Common myeloid progenitor, CD34-positive (primary cell): ENCODE data around the gene KMT2B.

ENCODE experiments used
- CTCF ChIA-PET: fragments of 350-600 bp; sonication (Branson Sonifier 250); formaldehyde crosslinking; loops from one replicate; lab custom pipeline; 2021; ENCODE audit warnings: antibody characterized with exemption; lab: Charles Lee
- POLR2A ChIA-PET: fragments of 350-600 bp; sonication (Branson Sonifier 250); formaldehyde crosslinking; loops from one replicate; lab custom pipeline; 2021; ENCODE audit warnings: antibody characterized with exemption; lab: Charles Lee
- DNase-seq, 3 donors: peaks; one replicate each; pipeline versions ENCODE4 v3.0.0 to v3.0.0-alpha.2; 2013
- H3K27ac ChIP-seq, 2 experiments: 1 replicate in 1 of 2; 2 replicates in 1 of 2; pipeline ENCODE4 v1.7.0; 2013; ENCODE audit warnings: inconsistent platforms in 2 of 2, low read length in 2 of 2, mild to moderate bottlenecking in 2 of 2, low read depth in 1 of 2, moderate library complexity in 1 of 2; ENCODE audit not compliant: severe bottlenecking in 2 of 2, insufficient read depth in 1 of 2, poor library complexity in 1 of 2
- H3K27me3 ChIP-seq, 5 experiments: replicated peaks in 2 of 5; 1 replicate in 3 of 5; 2 replicates in 2 of 5; pipeline versions ENCODE4 v1.6.1 to v1.7.0; 2013; ENCODE audit warnings: low read length in 4 of 5, mild to moderate bottlenecking in 2 of 5, moderate library complexity in 2 of 5, inconsistent platforms in 1 of 5; ENCODE audit not compliant: insufficient read depth in 5 of 5, control insufficient read depth in 4 of 5
- H3K36me3 ChIP-seq, 4 experiments: 1 replicate in 2 of 4; 2 replicates in 2 of 4; pipeline versions ENCODE4 v1.6.1 to v1.7.0; 2013; ENCODE audit warnings: low read length in 3 of 4, control low read depth in 1 of 4, mild to moderate bottlenecking in 1 of 4; ENCODE audit not compliant: control insufficient read depth in 4 of 4, insufficient read depth in 4 of 4
- H3K4me1 ChIP-seq, 4 experiments: 1 replicate in 3 of 4; 2 replicates in 1 of 4; pipeline versions ENCODE4 v1.6.1 to v1.7.1; 2013; ENCODE audit warnings: low read length in 3 of 4, mild to moderate bottlenecking in 3 of 4, control low read depth in 1 of 4, inconsistent platforms in 1 of 4, moderate library complexity in 1 of 4; ENCODE audit not compliant: control insufficient read depth in 4 of 4, insufficient read depth in 4 of 4; ENCODE audit errors: control extremely low read depth in 1 of 4
- H3K4me3 ChIP-seq, 7 experiments: 1 replicate in 4 of 7; 2 replicates in 3 of 7; pipeline versions ENCODE4 v1.5.1 to v1.7.0; 2013; ENCODE audit warnings: mild to moderate bottlenecking in 7 of 7, low read length in 6 of 7, moderate library complexity in 6 of 7, inconsistent platforms in 2 of 7, low read depth in 2 of 7, control low read depth in 1 of 7; ENCODE audit not compliant: insufficient read depth in 4 of 7, control insufficient read depth in 1 of 7; ENCODE audit errors: extremely low read depth in 1 of 7
- H3K9me3 ChIP-seq, 5 experiments: 1 replicate in 4 of 5; 2 replicates in 1 of 5; pipeline versions ENCODE4 v1.6.1 to v1.7.1; 2013; ENCODE audit warnings: low read length in 4 of 5, mild to moderate bottlenecking in 2 of 5, inconsistent platforms in 1 of 5, low read depth in 1 of 5, moderate library complexity in 1 of 5; ENCODE audit not compliant: control insufficient read depth in 4 of 5, insufficient read depth in 2 of 5; ENCODE audit errors: control extremely low read depth in 1 of 5
- WGBS: methylation state at CpG from one replicate; pipeline ENCODE4 v1.1.5; 2013; ENCODE audit not compliant: insufficient coverage; 5-methylcytosine and 5-hydroxymethylcytosine counted together

Gene KMT2B

DNA sequence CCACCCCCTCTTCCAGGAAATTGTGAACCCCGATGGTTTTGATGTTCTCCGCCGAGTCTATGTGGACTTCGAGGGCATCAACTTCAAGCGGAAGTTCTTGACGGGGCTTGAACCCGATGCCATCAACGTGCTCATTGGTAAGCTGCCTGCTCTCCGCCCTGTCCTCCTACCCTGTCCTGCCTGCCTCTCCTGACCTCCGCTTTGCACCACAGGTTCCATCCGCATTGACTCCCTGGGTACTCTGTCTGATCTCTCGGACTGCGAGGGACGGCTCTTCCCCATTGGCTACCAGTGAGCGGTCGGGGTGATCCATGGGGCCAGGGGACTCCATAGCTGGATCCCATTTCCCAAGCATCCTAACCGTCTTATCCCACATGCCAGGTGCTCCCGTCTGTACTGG is 12.5 kb downstream of the KMT2B start:
- no peak overlapping the region for H3K4me3 ChIP-seq
- DNase-seq: no peak
- H3K4me1 ChIP-seq: no peaks in the 10 kb centered on the region
- CTCF ChIA-PET: interaction anchor here (0.5 kb wide), 1 partner anchor 59 kb away, joined by 3 read pairs; no protein-coding TSS in a partner anchor
- WGBS: 96% methylated on average over 18 of the region's 18 CpGs
- H3K9me3 ChIP-seq: no peaks in the 10 kb centered on the region
- peaks cover 15 to 94% (median 81%) of the 10 kb centered on the region in 4 experiments for H3K36me3 ChIP-seq
- no peaks in the 10 kb centered on the region for H3K27me3 ChIP-seq
- POLR2A ChIA-PET: no interaction called here
- H3K27ac ChIP-seq: no peak overlapping the region

GRCh38 chr19:35731353-35731752 is 13.6 kb downstream of the KMT2B start:
- Histone ChIP-seq H3K9me3 (no peaks in the 10 kb centered on the region), H3K4me1 (no peaks in the 10 kb centered on the region), H3K36me3 (peaks cover 15 to 90% (median 80%) of the 10 kb centered on the region in 4 experiments), H3K27ac (no peak overlapping the region), H3K27me3 (no peaks in the 10 kb centered on the region), H3K4me3 (no peak overlapping the region)
- ChIA-PET CTCF (interaction anchor here (1.1 kb wide), 1 partner anchor 15 kb away, joined by 3 read pairs; no protein-coding TSS in a partner anchor), POLR2A (interaction anchor here (0.7 kb wide), 1 partner anchor 8 kb away, joined by 3 read pairs; no protein-coding TSS in a partner anchor)
- WGBS: 93% methylated on average over 5 of the region's 9 CpGs
- DNase-seq: no peak

GRCh38 chr19:35731779-35732405 is 14.1 kb downstream of the KMT2B start:
- H3K4me3 ChIP-seq: no peak overlapping the region
- POLR2A ChIA-PET: interaction anchor here (0.5 kb wide), 1 partner anchor 85 kb away, joined by 4 read pairs; no protein-coding TSS in a partner anchor
- DNase-seq: no peak
- no peak overlapping the region for H3K27ac ChIP-seq
- 99% methylated on average over 16 of the region's 21 CpGs for WGBS
- CTCF ChIA-PET: interaction anchor here (1.1 kb wide), 1 partner anchor 16 kb away, joined by 3 read pairs; no protein-coding TSS in a partner anchor
- H3K36me3 ChIP-seq: peaks cover 15 to 92% (median 83%) of the 10 kb centered on the region in 4 experiments
- no peaks in the 10 kb centered on the region for H3K9me3 ChIP-seq
- no peaks in the 10 kb centered on the region for H3K27me3 ChIP-seq
- H3K4me1 ChIP-seq: no peaks in the 10 kb centered on the region

DNA sequence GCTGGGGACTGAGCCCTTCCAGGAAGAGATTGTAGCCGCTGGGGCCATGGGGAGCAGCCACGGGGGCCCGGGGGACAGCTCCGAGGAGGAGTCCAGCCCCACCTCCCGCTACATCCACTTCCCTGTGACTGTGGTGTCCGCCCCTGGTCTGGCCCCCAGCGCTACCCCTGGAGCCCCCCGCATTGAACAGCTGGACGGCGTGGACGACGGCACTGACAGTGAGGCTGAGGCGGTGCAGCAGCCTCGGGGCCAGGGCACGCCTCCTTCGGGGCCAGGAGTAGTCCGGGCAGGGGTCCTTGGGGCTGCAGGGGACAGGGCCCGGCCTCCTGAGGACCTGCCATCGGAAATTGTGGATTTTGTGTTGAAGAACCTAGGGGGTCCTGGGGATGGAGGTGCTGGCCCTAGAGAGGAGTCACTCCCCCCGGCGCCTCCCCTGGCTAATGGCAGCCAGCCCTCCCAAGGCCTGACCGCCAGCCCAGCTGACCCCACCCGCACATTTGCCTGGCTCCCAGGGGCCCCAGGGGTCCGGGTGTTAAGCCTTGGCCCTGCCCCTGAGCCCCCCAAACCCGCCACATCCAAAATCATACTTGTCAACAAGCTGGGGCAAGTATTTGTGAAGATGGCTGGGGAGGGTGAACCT is 14.9 kb downstream of the KMT2B start:
- H3K4me1 ChIP-seq: no peaks in the 10 kb centered on the region
- H3K4me3 ChIP-seq: no peak overlapping the region
- H3K36me3 ChIP-seq: peaks cover 15 to 90% (median 80%) of the 10 kb centered on the region in 4 experiments
- no peak for DNase-seq
- 93% methylated on average over 15 of the region's 25 CpGs for WGBS
- ChIA-PET POLR2A (no interaction called here), CTCF (no interaction called here)
- no peaks in the 10 kb centered on the region for H3K9me3 ChIP-seq
- no peaks in the 10 kb centered on the region for H3K27me3 ChIP-seq
- H3K27ac ChIP-seq: no peak overlapping the region

- Histone ChIP-seq H3K27me3 (no peaks in the 10 kb centered on the region), H3K4me3 (no peak overlapping the region), H3K4me1 (no peaks in the 10 kb centered on the region), H3K36me3 (peaks cover 15 to 90% (median 80%) of the 10 kb centered on the region in 4 experiments), H3K9me3 (no peaks in the 10 kb centered on the region), H3K27ac (no peak overlapping the region)
- ChIA-PET CTCF (interaction anchor here (0.9 kb wide), 1 partner anchor 10 kb away, joined by 3 read pairs; no protein-coding TSS in a partner anchor), POLR2A (no interaction called here)
- WGBS: 96% methylated on average over 15 of the region's 35 CpGs
- no peak for DNase-seq
Observed at GRCh38 chr19:35733180-35734125, 15.7 kb downstream of the KMT2B start.

- Histone ChIP-seq H3K27me3 (no peaks in the 10 kb centered on the region), H3K4me1 (no peaks in the 10 kb centered on the region), H3K9me3 (no peaks in the 10 kb centered on the region), H3K36me3 (peaks cover 10 to 90% (median 76%) of the 10 kb centered on the region in 4 experiments), H3K27ac (no peak overlapping the region), H3K4me3 (no peak overlapping the region)
- 100% methylated on average over 8 of the region's 8 CpGs for WGBS
- CTCF ChIA-PET: interaction anchor here (0.9 kb wide), 1 partner anchor 11 kb away, joined by 3 read pairs; no protein-coding TSS in a partner anchor
- POLR2A ChIA-PET: no interaction called here
- no peak for DNase-seq
Observed at GRCh38 chr19:35734273-35734672, 16.5 kb downstream of the KMT2B start.
